Muscle of arm (tissue), 12 donors: ENCODE measurements around the gene HTRA3. TPM values are rescaled to one million over a fixed set of nuclear protein-coding genes. Genes with fewer than 3 reads are reported as not detected.

ENCODE experiments used
- DNase-seq: peaks from one replicate; pipeline ENCODE4 v3.0.0-alpha.2; 2013
- polyA plus RNA-seq, 12 donors: library from polyadenylated mRNA; unstranded; fragments of 120-200 nt; gene quantifications; one replicate each; pipeline ENCODE4 v1.2.1, GENCODE V29; 2013; ENCODE audit not compliant: insufficient read length in 12 of 12

The HTRA3 gene
- polyA plus RNA-seq, 12 donors: 29.7 to 62.6 (median 46.4) TPM; not detected in 1

- DNase-seq: no peak
Observed at GRCh38 chr4:8279321-8280157, 10.0 kb downstream of the HTRA3 start.

- no peak for DNase-seq
Observed at GRCh38 chr4:8280158-8280875, 10.8 kb downstream of the HTRA3 start.

- DNase-seq: no peak
Observed at GRCh38 chr4:8280876-8281440, 11.4 kb downstream of the HTRA3 start.

GRCh38 chr4:8281519-8282133, 12.1 kb downstream of the HTRA3 start:
- peak; percentile 79 for DNase-seq

- DNase-seq: no peak
Observed at GRCh38 chr4:8282134-8282641, 12.6 kb downstream of the HTRA3 start.

GRCh38 chr4:8282742-8283141, 13.2 kb downstream of the HTRA3 start:
- no peak for DNase-seq

GRCh38 chr4:8283161-8283560, 13.6 kb downstream of the HTRA3 start:
- DNase-seq: no peak

- no peak for DNase-seq
Observed at GRCh38 chr4:8283631-8284121, 14.1 kb downstream of the HTRA3 start.

GRCh38 chr4:8284391-8284790, 14.8 kb downstream of the HTRA3 start:
- DNase-seq: no peak

GRCh38 chr4:8285143-8285975, 15.8 kb downstream of the HTRA3 start:
- DNase-seq: no peak

GRCh38 chr4:8285976-8286718, 16.6 kb downstream of the HTRA3 start:
- DNase-seq: no peak

- DNase-seq: no peak
Observed at GRCh38 chr4:8286719-8287342, 17.3 kb downstream of the HTRA3 start.

GRCh38 chr4:8287343-8288280, 18.1 kb downstream of the HTRA3 start:
- DNase-seq: no peak

- DNase-seq: no peak
Observed at GRCh38 chr4:8289151-8289750, 19.7 kb downstream of the HTRA3 start.

GRCh38 chr4:8289956-8290700, 20.6 kb downstream of the HTRA3 start:
- DNase-seq: no peak

GRCh38 chr4:8290701-8290970, 21.1 kb downstream of the HTRA3 start:
- DNase-seq: no peak

GRCh38 chr4:8291036-8291682, 21.6 kb downstream of the HTRA3 start:
- DNase-seq: no peak
